GM19099 (cell line): ENCODE data around the gene MAX.

ENCODE experiments used
- POLR2A ChIP-seq: IDR thresholded peaks from 3 replicates; pipeline ENCODE4 v1.6.1; 2011; ENCODE audit warnings: low read depth; ENCODE audit not compliant: insufficient read length; ENCODE audit errors: extremely low read depth

The MAX gene

GRCh38 chr14:65084554-65085505 lies 17.5 kb downstream of the MAX start:
- TF ChIP-seq POLR2A: no peak

GRCh38 chr14:65082930-65083329 lies 19.4 kb downstream of the MAX start:
- TF ChIP-seq POLR2A: no peak

GRCh38 chr14:65080960-65081747 lies 21.2 kb downstream of the MAX start:
- TF ChIP-seq POLR2A: no peak

- no peak for TF ChIP-seq POLR2A
Measured at GRCh38 chr14:65079768-65080167, 22.5 kb downstream of the MAX start.

GRCh38 chr14:65079201-65079600 lies 23.1 kb downstream of the MAX start:
- TF ChIP-seq POLR2A: no peak

- TF ChIP-seq POLR2A: no peak
Measured at GRCh38 chr14:65077318-65077717, 25.0 kb downstream of the MAX start.

GRCh38 chr14:65075628-65076325 lies 26.5 kb downstream of the MAX start:
- TF ChIP-seq POLR2A: no peak

- TF ChIP-seq POLR2A: no peak
Measured at GRCh38 chr14:65074449-65075150, 27.7 kb downstream of the MAX start.

- TF ChIP-seq POLR2A: no peak
Measured at GRCh38 chr14:65073605-65074201, 28.6 kb downstream of the MAX start.

- TF ChIP-seq POLR2A: no peak
Measured at GRCh38 chr14:65072937-65073336, 29.4 kb downstream of the MAX start.

GRCh38 chr14:65072256-65072655 lies 30.1 kb downstream of the MAX start:
- TF ChIP-seq POLR2A: no peak

GRCh38 chr14:65071544-65071943 lies 30.8 kb downstream of the MAX start:
- no peak for TF ChIP-seq POLR2A

- no peak for TF ChIP-seq POLR2A
Measured at GRCh38 chr14:65070471-65070976, 31.8 kb downstream of the MAX start.

- no peak for TF ChIP-seq POLR2A
Measured at GRCh38 chr14:65069874-65070413, 32.4 kb downstream of the MAX start.
